Liver (tissue), 9 donors: ENCODE data around the gene DNAJC6. TPM values are rescaled to one million over a fixed set of nuclear protein-coding genes. Genes with fewer than 3 reads are reported as not detected.
"Not testable (repeated sequence)": the region's sequence is repeated elsewhere in the genome, so short reads cannot be mapped to it uniquely, and the experiment has no call there.

Experiments used
- DNase-seq: peaks from one replicate; pipeline ENCODE4 v3.0.0-alpha.2; 2017; ENCODE audit warnings: low spot score
- H3K27ac ChIP-seq, 2 donors: one replicate each; pipeline ENCODE4 v1.7.0; 2013; ENCODE audit warnings: inconsistent platforms in 2 of 2, low read length in 2 of 2, control low read depth in 1 of 2, low read depth in 1 of 2, mild to moderate bottlenecking in 1 of 2
- H3K27me3 ChIP-seq, 4 donors: one replicate each; pipeline versions ENCODE4 v1.6.1 to v1.7.0; 2013; ENCODE audit warnings: low read length in 3 of 4, inconsistent platforms in 1 of 4, mild to moderate bottlenecking in 1 of 4, moderate library complexity in 1 of 4; ENCODE audit not compliant: control insufficient read depth in 4 of 4, insufficient read depth in 4 of 4
- H3K36me3 ChIP-seq, 4 donors: one replicate each; pipeline versions ENCODE4 v1.6.1 to v1.7.0; 2013; ENCODE audit warnings: low read length in 3 of 4, mild to moderate bottlenecking in 3 of 4, low read depth in 1 of 4, moderate library complexity in 1 of 4; ENCODE audit not compliant: control insufficient read depth in 4 of 4, insufficient read depth in 3 of 4
- H3K4me1 ChIP-seq, 4 donors: one replicate each; pipeline versions ENCODE4 v1.6.1 to v1.7.0; 2013; ENCODE audit warnings: low read length in 3 of 4, mild to moderate bottlenecking in 3 of 4, moderate library complexity in 1 of 4; ENCODE audit not compliant: control insufficient read depth in 4 of 4, insufficient read depth in 4 of 4
- H3K4me3 ChIP-seq, 3 donors: one replicate each; pipeline versions ENCODE4 v1.6.1 to v1.7.0; 2013; ENCODE audit warnings: low read length in 3 of 3, control low read depth in 1 of 3, low read depth in 1 of 3, mild to moderate bottlenecking in 1 of 3
- H3K9ac ChIP-seq, 2 donors: one replicate each; pipeline ENCODE4 v1.7.0; 2013; ENCODE audit warnings: low read length in 2 of 2, mild to moderate bottlenecking in 2 of 2, moderate library complexity in 2 of 2, control low read depth in 1 of 2, low read depth in 1 of 2
- H3K9me3 ChIP-seq, 4 donors: one replicate each; pipeline versions ENCODE4 v1.6.1 to v1.7.0; 2013; ENCODE audit warnings: low read length in 3 of 4; ENCODE audit not compliant: control insufficient read depth in 4 of 4
- FOXA1 ChIP-seq: IDR thresholded peaks from 2 replicates; pipeline ENCODE4 v1.6.1; 2016; ENCODE audit warnings: antibody characterized with exemption
- GABPA ChIP-seq, 2 donors: IDR thresholded peaks in 1 of 2; conservative IDR thresholded peaks in 1 of 2; 2 replicates each; pipeline ENCODE4 v1.6.1; 2016; ENCODE audit warnings: antibody characterized with exemption in 2 of 2, mild to moderate bottlenecking in 1 of 2, moderate library complexity in 1 of 2
- HNF4A ChIP-seq, 2 donors: conservative IDR thresholded peaks; 2 replicates each; pipeline ENCODE4 v1.6.1; 2016; ENCODE audit warnings: antibody characterized with exemption in 2 of 2, mild to moderate bottlenecking in 2 of 2
- HNF4G ChIP-seq: IDR thresholded peaks from 2 replicates; pipeline ENCODE4 v1.6.1; 2016; ENCODE audit warnings: antibody characterized with exemption
- MAX ChIP-seq: IDR thresholded peaks from 2 replicates; pipeline ENCODE4 v1.6.1; 2016; ENCODE audit warnings: antibody characterized with exemption
- NR2F2 ChIP-seq: IDR thresholded peaks from 2 replicates; pipeline ENCODE4 v1.6.1; 2016; ENCODE audit warnings: antibody characterized with exemption
- RAD21 ChIP-seq, 2 donors: IDR thresholded peaks; 2 replicates each; pipeline ENCODE4 v1.6.1; 2016; ENCODE audit warnings: antibody characterized with exemption in 2 of 2, mild to moderate bottlenecking in 2 of 2
- RXRA ChIP-seq, 2 donors: IDR thresholded peaks; 2 replicates each; pipeline ENCODE4 v1.6.1; 2017 to 2018; ENCODE audit warnings: antibody characterized with exemption in 2 of 2, mild to moderate bottlenecking in 1 of 2
- TAF1 ChIP-seq: conservative IDR thresholded peaks from 2 replicates; pipeline ENCODE4 v1.6.1; 2016; ENCODE audit warnings: antibody characterized with exemption, mild to moderate bottlenecking
- YY1 ChIP-seq: IDR thresholded peaks from 2 replicates; pipeline ENCODE4 v1.6.1; 2016; ENCODE audit warnings: antibody characterized with exemption, mild to moderate bottlenecking
- WGBS: extraction: QIAGEN DNeasy Blood & Tissue Kit; methylation state at CpG from one replicate; pipeline ENCODE4 v1.1.7; 2013; 5-methylcytosine and 5-hydroxymethylcytosine counted together
- polyA plus RNA-seq, 2 donors: library from polyadenylated mRNA; stranded (reverse) in 1 of 2; unstranded in 1 of 2; fragments of 200-250 nt in 1 of 2; fragments of >200 nt in 1 of 2; fragmentation: Nextera tagmentation in 1 of 2; extraction: Ambion mirVana in 1 of 2; gene quantifications; one replicate each; pipeline versions ENCODE4 v1.2.1 to v1.2.3, GENCODE V29; 2013 to 2015
- total RNA-seq, 2 donors: library from RNA; depleted of rRNA; stranded (reverse); fragments of >200 nt; gene quantifications; one replicate each; pipeline ENCODE4 v1.2.3, GENCODE V29; 2014
- TF ChIP-seq, protein P1 (sequence below): IDR thresholded peaks from 2 replicates; pipeline ENCODE4 v1.6.1; 2016; ENCODE audit warnings: antibody characterized with exemption, mild to moderate bottlenecking
- TF ChIP-seq, protein P2 (sequence below): fragments of 150-350 bp; IDR thresholded peaks from 2 replicates; pipeline ENCODE4 v1.5.1; 2017; ENCODE audit warnings: improper control_type of control experiment, low read depth, low read length; ENCODE audit not compliant: missing input control
- TF ChIP-seq, protein P3 (sequence below): IDR thresholded peaks from 2 replicates; pipeline ENCODE4 v1.6.1; 2016; ENCODE audit warnings: antibody characterized with exemption
- donor health status: healthy.
- donor health status: healthy.
- donor health status: healthy.
- donor health status: healthy.
- donor health status: healthy.

Gene DNAJC6
- total and polyA plus RNA-seq, 4 donors, result 0.15 to 35.0 (median 0.30) TPM

DNA sequence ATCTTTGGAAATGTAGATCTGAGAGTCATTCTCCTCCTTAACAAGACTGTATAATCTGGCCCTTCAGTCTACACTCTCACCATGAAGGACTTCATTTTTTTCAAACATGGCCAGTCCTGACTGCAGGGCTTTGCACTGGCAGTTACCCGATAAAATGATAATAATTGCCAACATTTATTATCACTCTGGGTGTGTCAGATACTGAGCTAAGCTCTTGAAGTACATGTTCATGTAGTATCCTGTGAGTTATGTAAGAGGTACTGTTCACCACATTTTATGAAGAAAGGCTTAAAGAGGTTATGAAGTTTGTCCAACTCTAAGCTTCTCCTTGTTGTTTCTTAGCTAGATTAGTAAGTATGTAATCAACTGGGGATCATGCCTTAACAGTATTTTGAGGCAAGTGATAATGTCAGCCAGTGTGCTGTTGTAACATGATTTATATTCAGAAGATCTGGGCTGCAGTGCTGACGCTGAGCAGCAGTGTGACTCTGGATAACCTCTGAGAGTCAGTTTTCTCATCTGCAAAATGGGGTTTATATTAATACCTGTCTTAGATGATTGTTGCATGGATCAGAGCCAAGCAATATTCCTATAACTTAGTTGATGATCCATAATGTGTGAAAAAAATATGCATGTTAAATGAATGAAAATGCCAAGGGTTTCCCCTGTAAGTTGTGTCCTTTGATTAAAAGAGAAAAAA lies 69.1 kb downstream of the DNAJC6 start (continued):
- TF ChIP-seq MAX (no peak), TAF1 (no peak)

DNA sequence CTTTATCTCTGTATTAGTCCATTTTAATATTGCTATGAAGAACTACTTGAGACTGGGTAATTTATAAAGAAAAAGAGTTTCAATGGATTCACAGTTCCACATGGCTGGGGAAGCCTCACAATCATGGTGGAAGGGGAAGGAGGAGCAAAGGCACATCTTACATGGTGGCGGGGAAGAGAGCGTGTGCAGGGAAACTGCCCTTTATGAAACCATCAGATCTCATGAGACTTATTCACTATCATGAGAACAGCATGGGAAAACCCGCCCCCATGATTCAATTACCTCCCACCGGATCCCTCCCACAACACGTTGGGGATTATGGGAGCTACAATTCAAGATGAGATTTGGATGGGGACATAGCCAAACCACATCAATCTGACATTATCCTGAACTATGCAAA lies 75.1 kb downstream of the DNAJC6 start:
- H3K27ac ChIP-seq, H3K9ac ChIP-seq, H3K4me1 ChIP-seq, H3K9me3 ChIP-seq, H3K4me3 ChIP-seq, DNase-seq, H3K27me3 ChIP-seq, H3K36me3 ChIP-seq: not testable (repeated sequence)
- 94% methylated on average over 5 of the region's 5 CpGs for WGBS

DNA sequence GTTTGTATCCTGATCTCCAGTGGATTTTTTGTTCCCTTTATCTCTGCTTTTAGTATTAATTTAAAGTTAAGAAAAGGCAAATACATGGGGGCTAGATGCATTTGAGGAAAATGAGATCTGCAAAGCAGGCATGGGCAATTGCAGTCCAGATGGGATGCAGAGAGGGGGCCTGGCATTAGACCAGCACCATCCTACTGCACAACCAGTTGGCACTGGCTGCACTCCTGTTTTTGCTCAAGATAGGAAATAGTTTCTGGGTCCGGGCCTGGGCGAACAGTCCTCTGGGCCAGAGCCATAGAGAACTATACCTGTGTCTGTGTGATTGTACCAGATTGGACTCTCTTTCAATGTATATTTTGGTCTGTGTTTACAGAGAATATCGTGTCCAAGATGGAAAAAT lies 77.1 kb downstream of the DNAJC6 start:
- Histone ChIP-seq H3K27me3 (no peaks in the 10 kb centered on the region), H3K4me1 (no peaks in the 10 kb centered on the region), H3K9ac (no peak overlapping the region), H3K36me3 (no peaks in the 10 kb centered on the region), H3K27ac (no peak overlapping the region), H3K4me3 (no peak overlapping the region), H3K9me3 (no peaks in the 10 kb centered on the region)
- TF ChIP-seq, protein P1, sequence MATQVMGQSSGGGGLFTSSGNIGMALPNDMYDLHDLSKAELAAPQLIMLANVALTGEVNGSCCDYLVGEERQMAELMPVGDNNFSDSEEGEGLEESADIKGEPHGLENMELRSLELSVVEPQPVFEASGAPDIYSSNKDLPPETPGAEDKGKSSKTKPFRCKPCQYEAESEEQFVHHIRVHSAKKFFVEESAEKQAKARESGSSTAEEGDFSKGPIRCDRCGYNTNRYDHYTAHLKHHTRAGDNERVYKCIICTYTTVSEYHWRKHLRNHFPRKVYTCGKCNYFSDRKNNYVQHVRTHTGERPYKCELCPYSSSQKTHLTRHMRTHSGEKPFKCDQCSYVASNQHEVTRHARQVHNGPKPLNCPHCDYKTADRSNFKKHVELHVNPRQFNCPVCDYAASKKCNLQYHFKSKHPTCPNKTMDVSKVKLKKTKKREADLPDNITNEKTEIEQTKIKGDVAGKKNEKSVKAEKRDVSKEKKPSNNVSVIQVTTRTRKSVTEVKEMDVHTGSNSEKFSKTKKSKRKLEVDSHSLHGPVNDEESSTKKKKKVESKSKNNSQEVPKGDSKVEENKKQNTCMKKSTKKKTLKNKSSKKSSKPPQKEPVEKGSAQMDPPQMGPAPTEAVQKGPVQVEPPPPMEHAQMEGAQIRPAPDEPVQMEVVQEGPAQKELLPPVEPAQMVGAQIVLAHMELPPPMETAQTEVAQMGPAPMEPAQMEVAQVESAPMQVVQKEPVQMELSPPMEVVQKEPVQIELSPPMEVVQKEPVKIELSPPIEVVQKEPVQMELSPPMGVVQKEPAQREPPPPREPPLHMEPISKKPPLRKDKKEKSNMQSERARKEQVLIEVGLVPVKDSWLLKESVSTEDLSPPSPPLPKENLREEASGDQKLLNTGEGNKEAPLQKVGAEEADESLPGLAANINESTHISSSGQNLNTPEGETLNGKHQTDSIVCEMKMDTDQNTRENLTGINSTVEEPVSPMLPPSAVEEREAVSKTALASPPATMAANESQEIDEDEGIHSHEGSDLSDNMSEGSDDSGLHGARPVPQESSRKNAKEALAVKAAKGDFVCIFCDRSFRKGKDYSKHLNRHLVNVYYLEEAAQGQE, result no peak
- TF ChIP-seq FOXA1 (no peak), TAF1 (no peak), RAD21 (IDR thresholded peaks at IDR 0.05) (no peak), RXRA (IDR thresholded peaks at IDR 0.05) (no peak)
- TF ChIP-seq, protein P2, sequence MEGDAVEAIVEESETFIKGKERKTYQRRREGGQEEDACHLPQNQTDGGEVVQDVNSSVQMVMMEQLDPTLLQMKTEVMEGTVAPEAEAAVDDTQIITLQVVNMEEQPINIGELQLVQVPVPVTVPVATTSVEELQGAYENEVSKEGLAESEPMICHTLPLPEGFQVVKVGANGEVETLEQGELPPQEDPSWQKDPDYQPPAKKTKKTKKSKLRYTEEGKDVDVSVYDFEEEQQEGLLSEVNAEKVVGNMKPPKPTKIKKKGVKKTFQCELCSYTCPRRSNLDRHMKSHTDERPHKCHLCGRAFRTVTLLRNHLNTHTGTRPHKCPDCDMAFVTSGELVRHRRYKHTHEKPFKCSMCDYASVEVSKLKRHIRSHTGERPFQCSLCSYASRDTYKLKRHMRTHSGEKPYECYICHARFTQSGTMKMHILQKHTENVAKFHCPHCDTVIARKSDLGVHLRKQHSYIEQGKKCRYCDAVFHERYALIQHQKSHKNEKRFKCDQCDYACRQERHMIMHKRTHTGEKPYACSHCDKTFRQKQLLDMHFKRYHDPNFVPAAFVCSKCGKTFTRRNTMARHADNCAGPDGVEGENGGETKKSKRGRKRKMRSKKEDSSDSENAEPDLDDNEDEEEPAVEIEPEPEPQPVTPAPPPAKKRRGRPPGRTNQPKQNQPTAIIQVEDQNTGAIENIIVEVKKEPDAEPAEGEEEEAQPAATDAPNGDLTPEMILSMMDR, result no peak
- DNase-seq, result no peak
- WGBS, result 95% methylated on average over 3 of the region's 3 CpGs

DNA sequence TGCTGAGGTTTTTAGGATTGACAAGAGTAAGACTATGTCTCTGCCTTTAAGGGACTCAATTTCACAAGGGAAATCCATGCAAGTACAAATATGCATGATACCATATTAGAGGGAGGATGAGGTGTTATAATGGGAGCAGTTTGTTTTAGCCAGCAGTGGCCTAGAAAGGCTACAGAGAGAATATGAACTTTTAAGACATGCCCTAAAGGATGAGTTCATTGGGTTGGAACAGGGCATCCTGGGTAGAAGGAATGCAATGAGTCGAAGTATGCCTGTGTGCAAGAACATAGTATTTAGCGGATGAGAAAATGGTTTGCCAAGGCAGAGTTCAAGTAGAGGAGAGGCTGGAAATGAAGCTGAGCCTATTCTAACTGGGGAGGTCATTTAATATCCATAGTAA lies 78.5 kb downstream of the DNAJC6 start:
- H3K4me3 ChIP-seq, result no peak overlapping the region
- no peaks in the 10 kb centered on the region for H3K9me3 ChIP-seq
- no peak overlapping the region for H3K9ac ChIP-seq
- H3K27me3 ChIP-seq, result no peaks in the 10 kb centered on the region
- WGBS, result 93% methylated on average over 2 of the region's 2 CpGs
- no peaks in the 10 kb centered on the region for H3K4me1 ChIP-seq
- DNase-seq, result no peak
- H3K27ac ChIP-seq, result no peak overlapping the region
- H3K36me3 ChIP-seq, result no peaks in the 10 kb centered on the region
- TF ChIP-seq RXRA (IDR thresholded peaks at IDR 0.05) (no peak), HNF4G (no peak), NR2F2 (no peak), YY1 (no peak), MAX (no peak), HNF4A (conservative IDR thresholded peaks at IDR 0.05) (no peak), GABPA (IDR thresholded peaks at IDR 0.05 in 1 of 2, conservative IDR thresholded peaks at IDR 0.05 in 1 of 2) (no peak)
- TF ChIP-seq, protein P3, sequence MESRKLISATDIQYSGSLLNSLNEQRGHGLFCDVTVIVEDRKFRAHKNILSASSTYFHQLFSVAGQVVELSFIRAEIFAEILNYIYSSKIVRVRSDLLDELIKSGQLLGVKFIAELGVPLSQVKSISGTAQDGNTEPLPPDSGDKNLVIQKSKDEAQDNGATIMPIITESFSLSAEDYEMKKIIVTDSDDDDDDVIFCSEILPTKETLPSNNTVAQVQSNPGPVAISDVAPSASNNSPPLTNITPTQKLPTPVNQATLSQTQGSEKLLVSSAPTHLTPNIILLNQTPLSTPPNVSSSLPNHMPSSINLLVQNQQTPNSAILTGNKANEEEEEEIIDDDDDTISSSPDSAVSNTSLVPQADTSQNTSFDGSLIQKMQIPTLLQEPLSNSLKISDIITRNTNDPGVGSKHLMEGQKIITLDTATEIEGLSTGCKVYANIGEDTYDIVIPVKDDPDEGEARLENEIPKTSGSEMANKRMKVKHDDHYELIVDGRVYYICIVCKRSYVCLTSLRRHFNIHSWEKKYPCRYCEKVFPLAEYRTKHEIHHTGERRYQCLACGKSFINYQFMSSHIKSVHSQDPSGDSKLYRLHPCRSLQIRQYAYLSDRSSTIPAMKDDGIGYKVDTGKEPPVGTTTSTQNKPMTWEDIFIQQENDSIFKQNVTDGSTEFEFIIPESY, result no peak
- TF ChIP-seq, protein P1, result no peak
